ENCODE results near the gene SPSB3. TPM values are rescaled to one million over a fixed set of nuclear protein-coding genes. Genes with fewer than 3 reads are reported as not detected.

Gene SPSB3
- total and polyA plus RNA-seq, 2 of the 13 experiments (the other 11 are each of a cell fraction or from before 2014, with no cell fraction given): 13.2 to 21.9 TPM

DNA sequence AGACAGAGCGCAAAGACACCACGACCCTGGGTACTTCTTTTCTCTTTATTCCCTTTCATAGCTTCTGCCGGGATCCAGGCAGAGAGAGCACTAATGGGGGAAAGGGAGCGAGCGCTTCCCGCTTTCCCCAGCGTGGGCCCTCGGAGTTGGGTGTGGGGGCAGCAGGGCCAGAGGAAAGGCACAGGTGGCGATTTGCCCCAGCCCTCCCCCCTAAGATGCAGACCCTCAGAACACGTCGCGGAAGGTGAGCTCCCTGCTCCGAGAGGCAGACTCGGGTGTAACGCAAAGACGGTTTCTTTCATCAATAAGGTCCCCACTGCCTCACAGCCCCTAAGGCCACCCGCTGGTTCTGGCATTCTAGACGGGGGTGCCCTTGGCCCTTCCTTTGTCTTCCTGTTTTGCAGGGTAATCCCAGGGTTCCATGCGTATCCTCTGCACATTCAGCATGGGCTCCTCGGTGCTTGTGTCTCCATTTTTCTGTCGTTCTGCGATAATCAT lies 10.5 kb downstream of the SPSB3 start (continued):
- TF ChIP-seq, protein P1, sequence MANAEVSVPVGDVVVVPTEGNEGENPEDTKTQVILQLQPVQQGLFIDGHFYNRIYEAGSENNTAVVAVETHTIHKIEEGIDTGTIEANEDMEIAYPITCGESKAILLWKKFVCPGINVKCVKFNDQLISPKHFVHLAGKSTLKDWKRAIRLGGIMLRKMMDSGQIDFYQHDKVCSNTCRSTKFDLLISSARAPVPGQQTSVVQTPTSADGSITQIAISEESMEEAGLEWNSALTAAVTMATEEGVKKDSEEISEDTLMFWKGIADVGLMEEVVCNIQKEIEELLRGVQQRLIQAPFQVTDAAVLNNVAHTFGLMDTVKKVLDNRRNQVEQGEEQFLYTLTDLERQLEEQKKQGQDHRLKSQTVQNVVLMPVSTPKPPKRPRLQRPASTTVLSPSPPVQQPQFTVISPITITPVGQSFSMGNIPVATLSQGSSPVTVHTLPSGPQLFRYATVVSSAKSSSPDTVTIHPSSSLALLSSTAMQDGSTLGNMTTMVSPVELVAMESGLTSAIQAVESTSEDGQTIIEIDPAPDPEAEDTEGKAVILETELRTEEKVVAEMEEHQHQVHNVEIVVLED (CRISPR knock-in tag; IDR thresholded peaks at IDR 0.05; ENCODE audit: borderline replicate concordance): 0 out of 2 replicates have a peak, but pooled peaks have one; percentile 38
- TF ChIP-seq, protein P2, sequence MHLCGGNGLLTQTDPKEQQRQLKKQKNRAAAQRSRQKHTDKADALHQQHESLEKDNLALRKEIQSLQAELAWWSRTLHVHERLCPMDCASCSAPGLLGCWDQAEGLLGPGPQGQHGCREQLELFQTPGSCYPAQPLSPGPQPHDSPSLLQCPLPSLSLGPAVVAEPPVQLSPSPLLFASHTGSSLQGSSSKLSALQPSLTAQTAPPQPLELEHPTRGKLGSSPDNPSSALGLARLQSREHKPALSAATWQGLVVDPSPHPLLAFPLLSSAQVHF (CRISPR knock-in tag; IDR thresholded peaks at IDR 0.05): no peak
- TF ChIP-seq SIX4 (CRISPR knock-in tag; IDR thresholded peaks at IDR 0.05) (no peak), ZNF547 (CRISPR knock-in tag; IDR thresholded peaks at IDR 0.05) (no peak), ZNF891 (CRISPR knock-in tag; IDR thresholded peaks at IDR 0.05) (no peak), KDM2A (CRISPR knock-in tag; IDR thresholded peaks at IDR 0.05; ENCODE audit: borderline replicate concordance, low read depth) (0 out of 2 replicates have a peak, but pooled peaks have one; percentile 12)
- TF ChIP-seq, protein P3, sequence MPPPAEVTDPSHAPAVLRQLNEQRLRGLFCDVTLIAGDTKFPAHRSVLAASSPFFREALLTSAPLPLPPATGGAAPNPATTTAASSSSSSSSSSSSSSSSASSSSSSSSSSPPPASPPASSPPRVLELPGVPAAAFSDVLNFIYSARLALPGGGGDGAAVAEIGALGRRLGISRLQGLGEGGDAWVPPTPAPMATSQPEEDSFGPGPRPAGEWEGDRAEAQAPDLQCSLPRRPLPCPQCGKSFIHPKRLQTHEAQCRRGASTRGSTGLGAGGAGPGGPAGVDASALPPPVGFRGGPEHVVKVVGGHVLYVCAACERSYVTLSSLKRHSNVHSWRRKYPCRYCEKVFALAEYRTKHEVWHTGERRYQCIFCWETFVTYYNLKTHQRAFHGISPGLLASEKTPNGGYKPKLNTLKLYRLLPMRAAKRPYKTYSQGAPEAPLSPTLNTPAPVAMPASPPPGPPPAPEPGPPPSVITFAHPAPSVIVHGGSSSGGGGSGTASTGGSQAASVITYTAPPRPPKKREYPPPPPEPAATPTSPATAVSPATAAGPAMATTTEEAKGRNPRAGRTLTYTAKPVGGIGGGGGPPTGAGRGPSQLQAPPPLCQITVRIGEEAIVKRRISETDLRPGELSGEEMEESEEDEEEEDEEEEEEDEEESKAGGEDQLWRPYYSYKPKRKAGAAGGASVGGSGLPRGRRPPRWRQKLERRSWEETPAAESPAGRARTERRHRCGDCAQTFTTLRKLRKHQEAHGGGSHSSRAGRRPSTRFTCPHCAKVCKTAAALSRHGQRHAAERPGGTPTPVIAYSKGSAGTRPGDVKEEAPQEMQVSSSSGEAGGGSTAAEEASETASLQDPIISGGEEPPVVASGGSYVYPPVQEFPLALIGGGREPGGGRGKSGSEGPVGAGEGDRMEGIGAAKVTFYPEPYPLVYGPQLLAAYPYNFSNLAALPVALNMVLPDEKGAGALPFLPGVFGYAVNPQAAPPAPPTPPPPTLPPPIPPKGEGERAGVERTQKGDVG (CRISPR knock-in tag; IDR thresholded peaks at IDR 0.05; ENCODE audit: borderline replicate concordance): no peak
- TF ChIP-seq, protein P4, sequence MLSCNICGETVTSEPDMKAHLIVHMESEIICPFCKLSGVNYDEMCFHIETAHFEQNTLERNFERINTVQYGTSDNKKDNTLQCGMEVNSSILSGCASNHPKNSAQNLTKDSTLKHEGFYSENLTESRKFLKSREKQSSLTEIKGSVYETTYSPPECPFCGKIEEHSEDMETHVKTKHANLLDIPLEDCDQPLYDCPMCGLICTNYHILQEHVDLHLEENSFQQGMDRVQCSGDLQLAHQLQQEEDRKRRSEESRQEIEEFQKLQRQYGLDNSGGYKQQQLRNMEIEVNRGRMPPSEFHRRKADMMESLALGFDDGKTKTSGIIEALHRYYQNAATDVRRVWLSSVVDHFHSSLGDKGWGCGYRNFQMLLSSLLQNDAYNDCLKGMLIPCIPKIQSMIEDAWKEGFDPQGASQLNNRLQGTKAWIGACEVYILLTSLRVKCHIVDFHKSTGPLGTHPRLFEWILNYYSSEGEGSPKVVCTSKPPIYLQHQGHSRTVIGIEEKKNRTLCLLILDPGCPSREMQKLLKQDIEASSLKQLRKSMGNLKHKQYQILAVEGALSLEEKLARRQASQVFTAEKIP (CRISPR knock-in tag; IDR thresholded peaks at IDR 0.05; ENCODE audit: borderline replicate concordance): no peak
- TF ChIP-seq, protein P5, sequence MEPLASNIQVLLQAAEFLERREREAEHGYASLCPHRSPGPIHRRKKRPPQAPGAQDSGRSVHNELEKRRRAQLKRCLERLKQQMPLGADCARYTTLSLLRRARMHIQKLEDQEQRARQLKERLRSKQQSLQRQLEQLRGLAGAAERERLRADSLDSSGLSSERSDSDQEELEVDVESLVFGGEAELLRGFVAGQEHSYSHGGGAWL (CRISPR knock-in tag; IDR thresholded peaks at IDR 0.05): no peak
- TF ChIP-seq, protein P6, sequence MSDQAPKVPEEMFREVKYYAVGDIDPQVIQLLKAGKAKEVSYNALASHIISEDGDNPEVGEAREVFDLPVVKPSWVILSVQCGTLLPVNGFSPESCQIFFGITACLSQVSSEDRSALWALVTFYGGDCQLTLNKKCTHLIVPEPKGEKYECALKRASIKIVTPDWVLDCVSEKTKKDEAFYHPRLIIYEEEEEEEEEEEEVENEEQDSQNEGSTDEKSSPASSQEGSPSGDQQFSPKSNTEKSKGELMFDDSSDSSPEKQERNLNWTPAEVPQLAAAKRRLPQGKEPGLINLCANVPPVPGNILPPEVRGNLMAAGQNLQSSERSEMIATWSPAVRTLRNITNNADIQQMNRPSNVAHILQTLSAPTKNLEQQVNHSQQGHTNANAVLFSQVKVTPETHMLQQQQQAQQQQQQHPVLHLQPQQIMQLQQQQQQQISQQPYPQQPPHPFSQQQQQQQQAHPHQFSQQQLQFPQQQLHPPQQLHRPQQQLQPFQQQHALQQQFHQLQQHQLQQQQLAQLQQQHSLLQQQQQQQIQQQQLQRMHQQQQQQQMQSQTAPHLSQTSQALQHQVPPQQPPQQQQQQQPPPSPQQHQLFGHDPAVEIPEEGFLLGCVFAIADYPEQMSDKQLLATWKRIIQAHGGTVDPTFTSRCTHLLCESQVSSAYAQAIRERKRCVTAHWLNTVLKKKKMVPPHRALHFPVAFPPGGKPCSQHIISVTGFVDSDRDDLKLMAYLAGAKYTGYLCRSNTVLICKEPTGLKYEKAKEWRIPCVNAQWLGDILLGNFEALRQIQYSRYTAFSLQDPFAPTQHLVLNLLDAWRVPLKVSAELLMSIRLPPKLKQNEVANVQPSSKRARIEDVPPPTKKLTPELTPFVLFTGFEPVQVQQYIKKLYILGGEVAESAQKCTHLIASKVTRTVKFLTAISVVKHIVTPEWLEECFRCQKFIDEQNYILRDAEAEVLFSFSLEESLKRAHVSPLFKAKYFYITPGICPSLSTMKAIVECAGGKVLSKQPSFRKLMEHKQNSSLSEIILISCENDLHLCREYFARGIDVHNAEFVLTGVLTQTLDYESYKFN (CRISPR knock-in tag; conservative IDR thresholded peaks at IDR 0.05): no peak
- TF ChIP-seq, protein P7, sequence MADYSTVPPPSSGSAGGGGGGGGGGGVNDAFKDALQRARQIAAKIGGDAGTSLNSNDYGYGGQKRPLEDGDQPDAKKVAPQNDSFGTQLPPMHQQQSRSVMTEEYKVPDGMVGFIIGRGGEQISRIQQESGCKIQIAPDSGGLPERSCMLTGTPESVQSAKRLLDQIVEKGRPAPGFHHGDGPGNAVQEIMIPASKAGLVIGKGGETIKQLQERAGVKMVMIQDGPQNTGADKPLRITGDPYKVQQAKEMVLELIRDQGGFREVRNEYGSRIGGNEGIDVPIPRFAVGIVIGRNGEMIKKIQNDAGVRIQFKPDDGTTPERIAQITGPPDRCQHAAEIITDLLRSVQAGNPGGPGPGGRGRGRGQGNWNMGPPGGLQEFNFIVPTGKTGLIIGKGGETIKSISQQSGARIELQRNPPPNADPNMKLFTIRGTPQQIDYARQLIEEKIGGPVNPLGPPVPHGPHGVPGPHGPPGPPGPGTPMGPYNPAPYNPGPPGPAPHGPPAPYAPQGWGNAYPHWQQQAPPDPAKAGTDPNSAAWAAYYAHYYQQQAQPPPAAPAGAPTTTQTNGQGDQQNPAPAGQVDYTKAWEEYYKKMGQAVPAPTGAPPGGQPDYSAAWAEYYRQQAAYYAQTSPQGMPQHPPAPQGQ (CRISPR knock-in tag; IDR thresholded peaks at IDR 0.05; ENCODE audit: borderline replicate concordance): no peak
- TF ChIP-seq, protein P8, sequence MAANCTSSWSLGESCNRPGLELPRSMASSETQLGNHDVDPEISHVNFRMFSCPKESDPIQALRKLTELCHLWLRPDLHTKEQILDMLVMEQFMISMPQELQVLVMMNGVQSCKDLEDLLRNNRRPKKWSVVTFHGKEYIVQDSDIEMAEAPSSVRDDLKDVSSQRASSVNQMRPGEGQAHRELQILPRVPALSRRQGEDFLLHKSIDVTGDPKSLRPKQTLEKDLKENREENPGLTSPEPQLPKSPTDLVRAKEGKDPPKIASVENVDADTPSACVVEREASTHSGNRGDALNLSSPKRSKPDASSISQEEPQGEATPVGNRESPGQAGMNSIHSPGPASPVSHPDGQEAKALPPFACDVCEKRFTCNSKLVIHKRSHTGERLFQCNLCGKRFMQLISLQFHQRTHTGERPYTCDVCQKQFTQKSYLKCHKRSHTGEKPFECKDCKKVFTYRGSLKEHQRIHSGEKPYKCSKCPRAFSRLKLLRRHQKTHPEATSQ (CRISPR knock-in tag; IDR thresholded peaks at IDR 0.05; ENCODE audit: borderline replicate concordance): no peak

Measured in HepG2 (cell line).